ENCODE results near the gene MED6. TPM values are rescaled to one million over a fixed set of nuclear protein-coding genes. Genes with fewer than 3 reads are reported as not detected.

MED6 gene
- total RNA-seq, 1 experiment from 2014 or later = 46.3 TPM

- Mint-ChIP-seq H3K36me3 (peaks cover 14% of the 10 kb centered on the region), H3K4me1 (peaks cover 75% of the 10 kb centered on the region), H3K27me3 (ENCODE audit: low read depth) (no peaks in the 10 kb centered on the region), H3K9me3 (no peaks in the 10 kb centered on the region), H3K4me3 (peak overlapping the region; percentile 39), H3K27ac (peak overlapping the region; percentile 98)
- ATAC-seq (peak; percentile 8; the same call in 1 of the 2 replicates), DNase-seq (ENCODE audit: low spot score) (no peak)
- TF ChIP-seq ZNF219 (CRISPR knock-in tag; IDR thresholded peaks at IDR 0.05; ENCODE audit: borderline replicate concordance) (no peak), NR3C1 (CRISPR knock-in tag; conservative IDR thresholded peaks at IDR 0.05; ENCODE audit: low read depth) (no peak), PREB (CRISPR knock-in tag; IDR thresholded peaks at IDR 0.05; ENCODE audit: borderline replicate concordance) (no peak), FOXP1 (CRISPR knock-in tag; IDR thresholded peaks at IDR 0.05; ENCODE audit: borderline replicate concordance) (no peak), ATF3 (CRISPR knock-in tag; conservative IDR thresholded peaks at IDR 0.05) (no peak), HMGXB4 (CRISPR knock-in tag; IDR thresholded peaks at IDR 0.05) (no peak), OVOL2 (CRISPR knock-in tag; IDR thresholded peaks at IDR 0.05; ENCODE audit: borderline replicate concordance) (no peak), CDX4 (CRISPR knock-in tag; IDR thresholded peaks at IDR 0.05; ENCODE audit: borderline replicate concordance) (no peak), TEAD1 (CRISPR knock-in tag; IDR thresholded peaks at IDR 0.05) (no peak), ZBTB21 (CRISPR knock-in tag; IDR thresholded peaks at IDR 0.05; ENCODE audit: borderline replicate concordance) (no peak), CTCF (IDR thresholded peaks at IDR 0.05) (no peak), GRHL2 (CRISPR knock-in tag; IDR thresholded peaks at IDR 0.05; ENCODE audit: insufficient replicate concordance, severe bottlenecking) (no peak), EMX1 (CRISPR knock-in tag; IDR thresholded peaks at IDR 0.05) (no peak), ZNF121 (CRISPR knock-in tag; IDR thresholded peaks at IDR 0.05) (no peak), FOXK1 (CRISPR knock-in tag; IDR thresholded peaks at IDR 0.05) (no peak)
- ChIA-PET POLR2A (interaction anchor here (0.5 to 0.9 kb wide), 2 partner anchors 8 to 22 kb away, joined by 6 to 8 read pairs; no protein-coding TSS in a partner anchor), CTCF (interaction anchor here (0.9 to 1.8 kb wide), 2 partner anchors 67 to 171 kb away, joined by 4 to 5 read pairs; no protein-coding TSS in a partner anchor)
Measured at GRCh38 chr14:70646705-70647104, 46.2 kb upstream of the MED6 start.

GRCh38 chr14:70645892-70646291, 45.4 kb upstream of the MED6 start:
- CTCF ChIA-PET = interaction anchor here (1.8 kb wide), 1 partner anchor 172 kb away, joined by 5 read pairs; no protein-coding TSS in a partner anchor
- TF ChIP-seq FOXK1 (CRISPR knock-in tag; IDR thresholded peaks at IDR 0.05) (no peak), ZNF396 (CRISPR knock-in tag; IDR thresholded peaks at IDR 0.05; ENCODE audit: borderline replicate concordance) (no peak), HMGA2 (CRISPR knock-in tag; IDR thresholded peaks at IDR 0.05) (no peak), ZNF532 (CRISPR knock-in tag; IDR thresholded peaks at IDR 0.05; ENCODE audit: borderline replicate concordance) (no peak), MAX (CRISPR knock-in tag; IDR thresholded peaks at IDR 0.05) (no peak), JUN (CRISPR knock-in tag; IDR thresholded peaks at IDR 0.05) (no peak), SOX15 (CRISPR knock-in tag; IDR thresholded peaks at IDR 0.05) (no peak), ESRRA (CRISPR knock-in tag; IDR thresholded peaks at IDR 0.05; ENCODE audit: borderline replicate concordance) (no peak), CDX4 (CRISPR knock-in tag; IDR thresholded peaks at IDR 0.05; ENCODE audit: borderline replicate concordance) (no peak), ERG (CRISPR knock-in tag; IDR thresholded peaks at IDR 0.05) (no peak)

More at GRCh38 chr14:70645892-70646291, 45.4 kb upstream of the MED6 start:
- DNase-seq (ENCODE audit: low spot score) (no peak), ATAC-seq (no peak)
- Mint-ChIP-seq H3K27ac (peak overlapping the region; percentile 98), H3K4me3 (peak overlapping the region; percentile 39; the same call in 1 of the 2 replicates), H3K4me1 (peaks cover 72% of the 10 kb centered on the region), H3K27me3 (ENCODE audit: low read depth) (no peaks in the 10 kb centered on the region), H3K36me3 (peaks cover 8% of the 10 kb centered on the region), H3K9me3 (no peaks in the 10 kb centered on the region)
- POLR2A ChIA-PET = no interaction called here

Measured in WTC11 (cell line).